GM18520 (cell line): ENCODE results near the gene PNPLA7.
"Not testable (repeated sequence)": the region's sequence is repeated elsewhere in the genome, so short reads cannot be mapped to it uniquely, and the experiment has no call there.

ENCODE experiments used
- ATAC-seq: cut with Tn5 transposase; IDR thresholded peaks from one replicate; pipeline ENCODE4 v1.9.1; 2021; ENCODE audit not compliant: unreplicated experiment

The PNPLA7 gene

DNA sequence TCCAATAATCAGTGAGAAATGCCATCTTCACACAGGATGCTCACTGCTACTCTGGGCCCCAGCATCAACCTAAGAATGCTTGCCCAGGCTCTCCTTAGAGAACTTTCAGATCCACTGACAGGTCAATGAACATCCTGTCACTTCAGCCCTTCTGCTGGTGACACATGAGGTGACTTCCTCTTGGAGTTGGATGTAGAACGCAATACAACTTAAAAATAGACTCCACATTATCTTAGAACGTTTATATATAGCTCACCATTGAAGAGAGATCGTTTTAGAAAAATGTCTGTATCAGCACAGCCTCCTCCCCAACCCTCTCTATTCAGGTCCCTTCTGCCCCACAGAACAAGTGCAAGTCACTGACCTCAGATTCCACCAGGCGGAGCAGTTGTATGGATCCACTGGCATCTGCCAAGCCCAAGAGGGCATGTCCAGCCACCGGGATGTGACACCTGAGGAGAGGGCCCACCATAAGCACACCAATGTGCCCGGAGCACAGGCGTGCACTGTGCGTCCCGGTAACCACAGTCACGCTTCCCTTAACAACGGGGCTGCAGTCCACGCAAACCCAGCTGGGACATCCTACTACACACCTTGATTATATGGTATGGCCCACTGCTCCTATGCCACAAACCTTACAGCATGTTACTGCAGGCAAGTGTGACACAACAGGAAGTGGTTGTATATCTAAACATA, 25.7 kb upstream of the PNPLA7 start:
- ATAC-seq: no peak

DNA sequence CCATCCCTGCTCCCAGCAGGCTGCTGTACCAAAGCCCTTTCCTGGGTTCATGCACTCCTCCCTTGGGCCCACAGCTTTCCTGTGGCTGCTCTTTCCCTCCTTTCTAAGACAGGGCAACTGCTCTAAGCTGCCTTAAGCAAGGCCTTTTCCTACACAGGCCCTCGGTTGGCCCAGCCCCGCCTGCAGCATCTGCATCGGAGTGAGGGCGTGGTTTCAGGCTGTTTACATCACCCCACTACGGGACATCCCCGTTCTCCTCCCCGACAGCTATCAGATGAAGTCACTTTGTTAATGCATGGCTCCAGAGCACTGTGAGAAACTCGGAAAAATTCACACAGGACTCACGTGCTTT, 25.1 kb upstream of the PNPLA7 start:
- ATAC-seq: no peak

DNA sequence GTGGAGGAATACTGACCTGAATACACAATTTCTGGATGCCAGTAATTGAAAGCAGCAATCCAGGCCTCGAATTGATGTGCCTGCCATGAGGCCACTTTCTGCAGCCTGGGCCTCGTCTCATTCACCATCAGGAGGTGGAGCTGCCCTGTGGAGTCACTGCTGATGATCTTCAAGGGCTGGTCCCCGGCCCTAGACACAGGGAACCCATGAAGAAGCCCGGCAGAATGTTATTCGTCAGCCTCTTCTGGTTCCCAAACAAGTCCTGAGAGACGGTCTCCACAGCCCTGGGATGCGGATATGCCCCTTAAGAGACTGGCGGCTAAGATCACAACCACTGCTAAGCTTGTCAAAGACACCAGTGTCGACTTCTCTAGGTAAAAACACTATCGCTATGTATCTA, 24.0 kb upstream of the PNPLA7 start:
- no peak for ATAC-seq

DNA sequence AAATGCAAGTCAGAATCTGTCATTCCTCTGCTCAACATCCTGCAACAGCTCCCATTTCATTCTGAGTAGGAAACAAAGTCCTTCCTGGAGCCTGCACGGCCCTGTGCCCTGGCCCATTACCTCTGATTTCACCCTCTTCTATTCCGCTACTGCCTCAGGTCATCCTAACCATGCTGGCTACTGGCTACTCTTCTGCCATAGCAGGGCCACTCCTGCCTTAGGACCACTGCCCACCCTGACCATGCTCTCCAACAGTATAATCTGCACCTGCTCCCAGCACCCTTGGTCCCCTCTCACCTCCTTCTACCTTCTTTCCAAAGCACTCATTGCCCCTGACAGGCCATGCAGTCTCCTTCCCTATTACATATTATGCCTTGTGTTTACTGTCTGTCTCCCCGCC, 20.4 kb upstream of the PNPLA7 start:
- ATAC-seq: no peak

DNA sequence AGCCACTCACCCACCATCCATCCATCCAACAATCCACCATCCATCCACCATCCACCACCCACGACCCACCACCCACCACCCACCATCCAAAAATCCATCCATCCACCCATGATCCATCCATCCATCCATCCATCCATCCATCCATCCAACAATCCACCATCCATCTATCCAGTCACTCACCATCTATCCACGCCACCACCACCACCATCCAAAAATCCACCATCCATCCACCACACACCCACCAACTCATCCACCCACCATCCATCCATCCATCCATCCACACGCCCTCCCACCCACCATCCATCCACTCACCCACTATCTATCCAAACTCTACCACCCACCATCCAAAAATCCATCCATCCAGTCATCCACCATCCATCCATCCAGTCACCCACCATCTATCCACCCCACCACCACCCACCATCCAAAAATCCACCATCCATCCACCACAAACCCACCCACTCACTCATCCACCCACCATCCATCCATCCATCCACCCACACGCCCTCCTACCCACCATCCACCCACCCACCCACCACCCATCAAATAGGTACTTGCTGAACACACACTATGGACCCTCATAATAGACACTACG, 19.5 kb upstream of the PNPLA7 start:
- ATAC-seq: no peak

DNA sequence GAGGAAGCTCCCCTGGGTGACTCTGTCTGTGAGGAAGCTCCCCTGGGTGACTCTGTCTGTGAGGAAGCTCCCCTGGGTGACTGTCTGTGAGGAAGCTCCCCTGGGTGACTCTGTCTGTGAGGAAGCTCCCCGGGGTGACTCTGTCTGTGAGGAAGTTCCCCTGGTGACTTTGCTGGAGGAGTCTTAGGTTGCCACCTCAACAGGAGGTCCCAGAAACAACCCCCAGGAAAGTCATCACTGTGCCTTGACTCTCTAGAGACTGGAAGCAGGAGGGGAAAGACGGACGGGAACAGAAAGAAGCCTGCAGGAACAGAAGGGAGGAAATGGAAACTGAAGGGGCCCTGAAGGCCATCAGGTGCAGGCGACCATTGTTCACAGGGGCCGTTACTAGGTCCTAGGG, 18.2 kb upstream of the PNPLA7 start:
- not testable (repeated sequence) for ATAC-seq

DNA sequence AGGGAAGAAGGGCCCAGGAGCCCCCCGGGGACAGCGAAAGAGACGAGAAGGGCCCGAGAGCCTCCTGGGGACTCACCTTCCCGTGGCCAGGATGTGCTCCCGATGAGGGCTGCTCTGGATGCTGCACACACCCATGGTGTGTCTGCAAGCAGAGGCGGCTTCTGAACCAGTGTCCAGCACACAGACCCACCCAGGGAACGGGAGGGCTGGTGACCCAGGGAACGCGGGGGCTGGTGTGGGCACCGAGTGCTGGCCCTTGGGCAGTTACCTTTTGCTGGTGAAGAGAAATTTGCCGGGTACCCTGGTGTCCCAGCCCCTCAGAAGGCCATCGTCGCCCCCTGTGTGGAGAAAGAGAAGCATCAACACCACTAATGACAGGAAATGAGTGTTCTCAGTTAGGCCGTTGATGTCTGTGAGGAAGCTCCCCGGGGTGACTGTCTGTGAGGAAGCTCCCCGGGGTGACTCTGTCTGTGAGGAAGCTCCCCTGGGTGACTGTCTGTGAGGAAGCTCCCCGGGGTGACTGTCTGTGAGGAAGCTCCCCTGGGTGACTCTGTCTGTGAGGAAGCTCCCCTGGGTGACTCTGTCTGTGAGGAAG, 14.7 kb upstream of the PNPLA7 start:
- no peak for ATAC-seq

DNA sequence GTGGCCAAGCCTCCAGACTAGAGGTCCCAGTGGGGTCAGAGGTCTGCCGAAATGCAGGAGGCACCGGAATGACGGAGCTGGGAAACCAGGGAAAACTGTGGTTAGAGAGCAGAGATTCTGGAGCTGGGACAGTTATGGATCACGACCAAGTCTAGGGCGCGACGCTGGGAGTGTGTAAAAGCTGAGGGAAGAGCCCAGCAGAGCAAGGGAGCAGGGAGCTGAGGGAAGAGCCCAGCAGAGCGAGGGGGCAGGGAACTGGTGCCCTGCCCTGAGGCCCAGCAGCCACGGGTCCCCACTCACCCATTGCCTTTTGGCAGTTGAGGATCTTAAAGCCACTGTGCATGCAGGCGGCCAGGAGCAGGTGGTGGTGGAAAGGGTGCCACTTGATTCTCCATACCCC, 13.9 kb upstream of the PNPLA7 start:
- ATAC-seq: no peak

DNA sequence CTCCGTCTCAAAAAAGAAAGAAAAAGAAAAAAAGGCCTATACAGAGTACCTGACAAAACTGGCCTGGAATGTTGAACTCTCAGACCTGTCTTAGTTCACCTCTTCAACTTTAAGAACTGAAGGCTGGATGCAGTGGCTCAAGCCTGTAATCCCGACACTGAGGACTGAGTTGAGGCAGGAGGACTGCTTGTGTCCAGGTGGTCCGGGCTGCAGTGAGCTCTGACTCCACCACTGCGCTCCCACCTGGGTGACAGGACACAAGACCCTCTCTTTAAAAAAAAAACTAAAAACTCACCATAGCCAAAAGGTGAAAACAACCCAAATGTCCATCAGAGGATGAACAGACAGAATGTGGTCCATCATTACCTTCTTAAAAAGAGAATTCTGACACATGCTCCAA, 7.9 kb upstream of the PNPLA7 start:
- ATAC-seq: no peak

DNA sequence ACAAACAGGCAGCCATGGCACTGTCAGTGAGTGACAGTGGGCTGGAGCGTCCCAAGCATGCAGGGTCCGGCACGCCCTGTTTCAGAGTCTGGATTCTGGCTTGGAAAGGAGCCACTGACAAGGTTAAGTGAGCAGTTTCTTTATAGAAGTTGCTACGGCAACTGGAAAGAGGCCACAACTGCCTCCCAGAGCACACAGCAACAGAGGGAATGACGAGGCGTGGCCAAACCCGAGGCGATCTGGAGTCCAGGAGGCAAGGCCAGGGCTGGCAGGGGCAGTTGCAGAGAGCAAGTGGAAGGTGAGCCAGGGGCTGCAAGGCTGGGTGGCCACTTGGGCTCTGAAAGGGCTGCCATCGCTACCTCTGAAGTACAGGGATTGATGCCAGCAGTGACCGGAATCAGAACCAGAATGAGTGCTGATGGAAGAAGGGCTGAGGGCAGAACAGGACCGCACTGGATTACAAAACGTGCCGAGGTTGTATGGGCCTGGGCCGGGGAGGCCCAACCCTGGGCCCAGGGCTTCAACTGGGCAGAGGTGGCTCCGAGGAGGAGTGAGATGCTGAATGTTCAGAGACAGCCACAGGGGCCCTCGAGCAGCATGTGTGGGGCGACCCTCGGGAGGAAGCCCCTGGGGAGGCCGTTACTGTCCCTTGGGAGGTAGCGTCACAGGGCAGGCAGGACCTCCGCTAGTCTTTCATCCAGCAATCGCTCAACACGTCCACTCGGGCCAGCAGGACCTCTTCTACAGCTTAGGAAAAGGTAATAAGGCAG, 6.1 kb upstream of the PNPLA7 start:
- no peak for ATAC-seq

DNA sequence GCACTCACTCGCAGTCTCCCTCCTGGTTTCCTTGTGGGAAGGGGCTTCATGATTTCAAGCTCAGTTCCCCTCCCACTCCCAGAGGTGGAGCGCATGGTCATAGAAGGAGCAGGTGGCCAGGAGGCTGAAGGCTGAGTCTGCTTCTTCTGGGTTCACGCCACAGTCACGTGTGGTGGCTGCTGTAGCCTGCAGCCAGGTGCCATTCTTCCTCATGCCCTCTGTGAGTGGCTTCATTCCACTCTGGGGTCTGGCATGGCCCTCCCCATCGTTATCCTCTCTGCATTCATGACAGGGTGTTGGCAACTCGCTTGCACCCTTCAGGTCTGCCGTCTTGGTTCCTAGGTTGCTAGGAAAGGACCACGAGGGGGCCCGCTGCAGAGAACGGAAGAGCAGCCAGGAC, 5.0 kb upstream of the PNPLA7 start:
- no peak for ATAC-seq

DNA sequence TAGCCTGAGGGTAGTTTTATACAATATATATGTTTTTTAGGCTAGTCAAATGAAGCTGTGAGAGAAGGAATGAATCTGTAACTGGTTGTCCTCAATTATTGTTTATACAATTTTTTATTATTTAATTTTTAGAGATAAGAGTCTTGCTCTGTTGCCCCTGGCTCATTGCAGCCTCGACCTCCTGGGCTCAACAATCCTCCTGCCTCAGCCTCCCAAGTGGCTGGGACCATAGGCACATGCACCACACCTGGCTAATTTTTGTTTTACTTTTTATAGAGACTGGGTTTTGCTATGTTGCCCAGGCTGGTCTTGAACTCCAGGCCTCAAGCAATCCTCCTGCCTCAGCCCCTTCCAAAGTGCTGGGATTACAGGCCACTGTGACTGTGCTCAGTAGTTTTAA, 4.1 kb upstream of the PNPLA7 start:
- no peak for ATAC-seq

DNA sequence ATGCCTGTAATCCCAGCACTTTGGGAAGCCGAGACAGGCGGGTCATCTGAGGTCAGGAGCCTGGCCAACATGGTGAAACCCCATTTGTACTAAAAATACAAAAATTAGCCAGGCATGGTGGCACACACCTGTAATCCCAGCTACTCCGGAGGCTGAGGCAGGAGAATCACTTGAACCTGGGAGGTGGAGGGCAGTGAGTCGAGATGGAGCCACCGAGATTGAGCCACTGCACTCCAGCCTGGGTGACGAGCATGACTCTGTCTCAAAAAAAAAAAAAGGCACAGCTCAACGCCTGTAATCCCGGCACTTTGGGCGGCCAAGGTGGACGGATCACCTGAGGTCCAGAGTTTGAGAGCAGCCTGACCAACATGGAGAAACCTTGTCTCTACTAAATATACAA, 3.5 kb upstream of the PNPLA7 start:
- ATAC-seq: not testable (repeated sequence)

DNA sequence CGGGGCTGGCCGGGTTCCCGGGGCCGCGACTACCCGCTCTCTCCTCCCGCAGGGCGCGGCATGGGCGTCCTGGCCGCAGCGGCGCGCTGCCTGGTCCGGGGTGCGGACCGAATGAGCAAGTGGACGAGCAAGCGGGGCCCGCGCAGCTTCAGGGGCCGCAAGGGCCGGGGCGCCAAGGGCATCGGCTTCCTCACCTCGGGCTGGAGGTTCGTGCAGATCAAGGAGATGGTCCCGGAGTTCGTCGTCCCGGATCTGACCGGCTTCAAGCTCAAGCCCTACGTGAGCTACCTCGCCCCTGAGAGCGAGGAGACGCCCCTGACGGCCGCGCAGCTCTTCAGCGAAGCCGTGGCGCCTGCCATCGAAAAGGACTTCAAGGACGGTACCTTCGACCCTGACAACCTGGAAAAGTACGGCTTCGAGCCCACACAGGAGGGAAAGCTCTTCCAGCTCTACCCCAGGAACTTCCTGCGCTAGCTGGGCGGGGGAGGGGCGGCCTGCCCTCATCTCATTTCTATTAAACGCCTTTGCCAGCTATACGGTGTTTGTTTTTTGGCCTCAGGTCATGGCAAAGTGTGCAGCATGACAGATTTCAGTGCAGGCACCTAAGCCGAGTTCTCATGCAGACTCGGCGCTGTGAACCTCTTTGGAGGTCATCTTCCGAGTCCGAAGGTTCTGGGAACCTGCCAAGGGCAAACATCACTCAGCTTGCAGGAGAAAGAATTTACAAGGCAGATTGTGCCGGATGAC, 2.0 kb upstream of the PNPLA7 start:
- no peak for ATAC-seq

DNA sequence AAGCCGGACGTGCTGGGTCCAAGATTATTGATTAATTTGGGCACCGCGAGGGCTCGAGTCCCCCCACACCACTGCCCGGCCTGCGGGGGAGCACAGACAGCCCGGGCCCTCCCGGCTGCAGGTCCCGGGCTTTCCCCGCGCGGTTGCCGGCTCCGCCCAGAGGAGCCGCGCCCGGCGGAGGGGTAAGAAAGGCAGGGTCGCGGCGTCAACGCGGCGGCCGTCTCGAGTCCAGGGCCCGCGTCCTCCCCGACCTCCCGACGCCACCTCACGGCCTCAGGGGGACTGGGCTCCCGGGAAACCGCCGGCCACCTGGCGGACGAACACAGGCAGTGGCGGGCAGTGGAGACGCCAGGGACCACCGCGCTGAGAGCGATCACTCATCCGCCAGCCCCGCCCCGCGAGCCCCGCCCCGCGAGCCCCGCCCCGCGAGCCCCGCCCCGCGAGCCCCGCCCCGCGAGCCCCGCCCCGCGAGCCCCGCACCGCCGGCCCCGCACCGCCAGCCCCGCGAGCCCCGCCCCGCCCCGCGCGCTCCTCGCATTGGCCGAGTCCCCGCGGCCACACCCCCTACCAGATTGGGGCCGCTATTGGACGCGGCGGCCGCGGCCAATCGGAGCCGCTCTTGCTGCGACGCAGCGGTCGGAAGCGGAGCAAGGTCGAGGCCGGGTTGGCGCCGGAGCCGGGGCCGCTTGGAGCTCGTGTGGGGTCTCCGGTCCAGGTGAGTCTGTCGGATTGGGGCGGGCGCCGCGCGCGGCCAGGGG, 1.2 kb upstream of the PNPLA7 start, which contains the start of gene MRPL41:
Gene MRPL41 (plus strand): TSS at position 616 of the 758 bp plus-strand sequence. CDS start 203 bp downstream, outside the sequence.
- peak; percentile 87 for ATAC-seq

DNA sequence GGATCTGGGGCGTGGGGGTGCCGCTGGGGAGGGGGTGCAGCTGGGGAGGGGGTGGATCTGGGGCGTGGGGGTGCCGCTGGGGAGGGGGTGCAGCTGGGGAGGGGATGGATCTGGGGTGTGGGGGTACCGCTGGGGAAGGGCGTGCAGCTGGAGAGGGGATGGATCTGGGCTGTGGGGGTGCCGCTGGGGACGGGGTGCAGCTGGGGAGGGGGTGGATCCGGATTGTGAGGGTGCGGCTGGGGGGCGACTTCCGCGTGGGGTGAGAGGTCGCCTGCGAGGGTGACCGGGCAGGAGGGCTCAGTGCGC, 709 bp upstream of the PNPLA7 start:
- ATAC-seq: not testable (repeated sequence)

DNA sequence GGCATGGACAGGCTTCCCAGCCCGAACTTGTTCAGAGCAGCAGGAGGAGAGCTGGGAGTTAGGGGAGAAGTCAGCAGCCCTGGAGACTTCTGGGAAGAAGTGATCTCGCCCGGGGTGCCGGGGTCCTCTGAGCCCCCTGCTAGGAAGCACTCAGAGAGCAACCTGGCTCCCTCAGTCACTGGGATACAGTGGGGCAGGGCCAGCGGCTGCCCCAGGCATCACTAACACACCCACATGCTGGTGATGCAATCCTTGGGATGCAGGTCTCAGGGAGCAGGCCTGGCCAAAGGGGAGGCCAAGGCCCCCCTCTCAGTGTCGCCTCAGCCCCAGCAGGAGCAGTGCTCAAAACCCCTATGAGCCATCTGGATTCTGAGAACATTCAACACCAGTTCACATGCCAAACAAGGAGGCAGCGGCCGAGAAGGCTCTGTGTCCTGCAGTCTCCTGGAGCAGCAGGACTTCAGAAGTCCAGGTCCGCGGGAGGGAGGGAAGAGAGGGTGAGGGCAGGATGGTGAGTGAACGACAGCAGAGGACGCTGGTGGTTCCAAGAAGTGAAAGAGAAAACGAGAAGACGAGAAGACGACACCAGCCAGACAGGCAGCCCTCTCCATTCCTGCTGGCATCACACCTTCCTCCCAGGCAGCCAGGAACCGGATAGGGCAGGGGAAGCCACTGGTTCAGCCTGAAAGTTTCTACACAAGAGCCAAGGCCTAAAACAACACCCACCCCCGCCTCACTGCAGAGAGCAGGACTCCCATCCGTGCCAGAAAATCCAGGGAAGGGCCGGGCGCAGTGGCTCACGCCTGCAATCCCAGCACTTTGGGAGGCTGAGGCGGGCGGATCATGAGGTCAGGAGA, 2.3 kb downstream of the PNPLA7 start:
- no peak for ATAC-seq

DNA sequence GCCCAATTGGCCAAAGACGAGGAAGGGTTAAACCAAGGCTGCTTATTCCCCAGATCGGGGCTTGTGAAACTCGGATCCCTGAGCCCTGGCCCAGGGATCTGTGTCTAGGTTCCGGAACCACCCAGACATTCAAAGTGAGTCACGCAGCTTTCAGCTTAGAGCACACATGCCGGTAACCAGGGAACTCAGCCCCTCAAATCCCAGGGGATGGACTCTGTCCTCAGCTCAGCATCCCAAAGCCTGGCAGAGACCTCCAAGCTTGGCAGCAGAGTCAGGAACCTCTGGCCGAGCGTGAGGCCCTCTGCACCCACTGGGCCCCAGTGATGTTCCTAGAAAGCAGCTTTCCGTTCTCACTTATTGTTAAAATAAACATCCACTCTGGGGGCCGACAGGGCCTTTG, 5.1 kb downstream of the PNPLA7 start:
- no peak for ATAC-seq

DNA sequence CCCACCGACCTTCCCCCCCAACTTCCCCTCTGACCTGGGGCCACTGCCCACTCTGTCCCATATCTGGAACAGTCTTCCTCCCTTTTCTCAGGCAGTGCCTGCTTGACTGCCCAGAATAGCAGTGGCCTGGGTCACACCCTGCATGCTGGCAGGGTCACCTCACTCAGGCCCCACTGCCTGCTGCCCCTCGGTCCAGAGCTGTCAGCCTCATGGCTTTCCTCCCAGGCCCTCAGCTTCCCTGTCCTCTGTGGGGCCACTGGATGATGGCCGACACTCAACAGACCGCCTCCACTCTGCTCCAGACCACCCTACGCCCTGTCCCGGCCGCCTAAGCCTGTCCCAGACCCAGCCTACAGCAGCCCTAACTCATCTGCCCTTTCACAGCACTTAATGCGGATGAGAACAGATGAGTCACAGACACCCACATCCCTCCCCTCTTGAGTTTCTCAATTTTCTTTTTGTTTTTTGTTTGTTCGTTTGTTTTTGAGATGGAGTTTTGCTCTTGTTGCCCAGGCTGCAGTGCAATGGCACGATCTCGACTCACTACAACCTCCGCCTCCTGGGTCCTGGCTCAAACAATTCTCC, 5.9 kb downstream of the PNPLA7 start:
- no peak for ATAC-seq
